ENCODE results near the gene SP9.

Gene SP9

GRCh38 chr2:174334781-174335251, at the start of gene SP9:
Gene SP9 (plus strand): TSS chr2:174334954. CDS start chr2:174335093, 139 bp downstream.
- peak; percentile 51 for DNase-seq

GRCh38 chr2:174286172-174286571, 48.6 kb upstream of the SP9 start:
- DNase-seq, result no peak

GRCh38 chr2:174292908-174293307, 41.8 kb upstream of the SP9 start:
- DNase-seq, result no peak

- peak; percentile 6 for DNase-seq
Observed at GRCh38 chr2:174300114-174300513, 34.6 kb upstream of the SP9 start.

- no peak for DNase-seq
Observed at GRCh38 chr2:174312581-174313234, 22.0 kb upstream of the SP9 start.

GRCh38 chr2:174322149-174322548, 12.6 kb upstream of the SP9 start:
- no peak for DNase-seq

GRCh38 chr2:174322746-174323145, 12.0 kb upstream of the SP9 start:
- no peak for DNase-seq

- DNase-seq, result no peak
Observed at GRCh38 chr2:174324530-174324929, 10.2 kb upstream of the SP9 start.

GRCh38 chr2:174325373-174326160, 9.2 kb upstream of the SP9 start:
- DNase-seq, result no peak

GRCh38 chr2:174326161-174327020, 8.4 kb upstream of the SP9 start:
- peak; percentile 40 for DNase-seq

GRCh38 chr2:174327021-174327840, 7.5 kb upstream of the SP9 start:
- no peak for DNase-seq

GRCh38 chr2:174327841-174328113, 7.0 kb upstream of the SP9 start:
- DNase-seq, result no peak

GRCh38 chr2:174328114-174328960, 6.4 kb upstream of the SP9 start:
- no peak for DNase-seq

- DNase-seq, result no peak
Observed at GRCh38 chr2:174328961-174329715, 5.6 kb upstream of the SP9 start.

- no peak for DNase-seq
Observed at GRCh38 chr2:174330945-174331594, 3.7 kb upstream of the SP9 start.

GRCh38 chr2:174331595-174332216, 3.0 kb upstream of the SP9 start:
- DNase-seq, result no peak

- no peak for DNase-seq
Observed at GRCh38 chr2:174332217-174332963, 2.4 kb upstream of the SP9 start.

- DNase-seq, result no peak
Observed at GRCh38 chr2:174333017-174333371, 1.8 kb upstream of the SP9 start.

All from EL (cell line).